GM18907 (cell line): Measurements from ENCODE around the gene AHCY.
"Not testable (repeated sequence)": the region's sequence is repeated elsewhere in the genome, so short reads cannot be mapped to it uniquely, and the experiment has no call there.

Experiments
- ATAC-seq: cut with Tn5 transposase; IDR thresholded peaks from one replicate; pipeline ENCODE4 v1.9.1; 2021; ENCODE audit warnings: mild to moderate bottlenecking, moderate library complexity; ENCODE audit not compliant: unreplicated experiment

The AHCY gene

GRCh38 chr20:34299556-34300255, 3.4 kb downstream of the AHCY start:
- no peak for ATAC-seq

DNA sequence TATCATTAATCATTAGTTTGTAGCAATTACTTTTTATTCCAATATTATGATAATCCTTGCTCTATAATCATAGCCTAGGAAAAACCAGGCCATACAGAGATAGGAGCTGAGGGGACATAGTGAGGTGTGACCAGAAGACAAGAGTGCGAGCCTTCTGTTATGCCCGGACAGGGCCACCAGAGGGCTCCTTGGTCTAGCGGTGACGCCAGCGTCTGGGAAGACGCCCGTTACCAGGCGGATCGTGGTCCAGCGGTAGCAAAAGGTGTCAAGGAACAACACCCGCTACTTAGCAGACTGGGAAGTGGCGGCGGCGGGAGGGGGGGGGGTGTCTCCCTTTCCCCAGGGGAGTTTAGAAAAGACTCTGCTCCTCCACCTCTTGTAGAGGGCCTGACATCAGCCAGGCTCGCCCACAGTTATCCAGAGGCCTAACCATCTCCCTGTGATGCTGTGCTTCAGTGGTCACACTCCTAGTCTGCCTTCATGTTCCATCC, 4.8 kb downstream of the AHCY start:
- not testable (repeated sequence) for ATAC-seq

DNA sequence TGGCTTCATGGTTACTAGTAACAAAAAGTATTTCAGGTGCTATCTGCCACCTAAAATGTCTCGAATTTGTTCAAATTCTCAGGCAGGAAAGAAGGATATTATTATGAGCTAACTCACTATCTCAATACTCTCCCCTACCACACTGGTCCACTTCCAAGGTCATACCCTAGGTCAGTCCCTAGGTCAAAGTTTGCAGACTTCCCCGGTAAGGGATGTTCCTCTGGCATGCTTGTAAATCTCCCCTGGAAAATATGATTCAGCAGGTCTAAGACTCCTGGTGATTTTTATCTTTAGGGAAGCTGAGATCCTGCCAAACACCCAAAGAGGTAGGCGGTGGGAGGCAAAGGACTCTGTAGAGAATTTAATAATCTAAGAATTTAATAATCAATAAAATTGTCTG, 6.7 kb downstream of the AHCY start:
- no peak for ATAC-seq

DNA sequence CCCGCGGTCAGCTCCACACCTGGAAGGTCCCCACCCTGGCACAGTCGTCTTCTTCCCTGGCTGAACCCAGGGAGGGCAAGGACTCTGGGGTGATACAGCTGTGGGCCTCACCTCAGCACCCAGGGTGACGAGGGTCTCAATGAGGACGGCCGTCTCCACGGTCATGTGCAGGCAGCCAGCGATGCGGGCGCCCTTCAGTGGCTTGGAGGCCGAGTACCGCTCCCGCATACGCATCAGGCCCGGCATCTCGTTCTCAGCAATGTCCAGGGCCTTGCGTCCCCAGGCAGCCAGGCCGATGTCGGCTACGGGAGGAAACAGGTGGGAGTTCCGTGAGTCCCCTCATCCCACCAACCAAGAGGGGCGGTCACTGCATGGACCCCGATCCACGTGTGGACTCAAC, 7.9 kb downstream of the AHCY start:
- ATAC-seq = no peak

DNA sequence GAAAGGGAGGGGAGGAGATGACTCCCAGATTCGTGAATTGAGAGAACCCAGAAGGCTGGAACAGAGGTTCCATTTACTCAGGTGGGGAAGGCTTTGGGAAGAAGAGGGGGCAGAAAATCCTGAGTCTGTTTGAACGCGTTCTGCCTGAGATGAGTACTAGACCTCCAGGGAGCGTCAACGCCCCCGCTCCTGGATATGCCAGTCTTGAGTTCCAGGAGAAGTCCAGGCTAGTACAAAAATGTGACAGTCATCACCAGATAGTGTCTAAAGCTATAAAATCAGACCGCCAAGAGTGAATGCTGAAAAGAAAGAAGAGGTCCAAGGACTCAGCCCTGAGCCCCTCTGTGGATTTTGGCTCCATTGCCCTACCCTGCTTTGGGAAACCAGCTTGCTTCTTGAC, 8.6 kb downstream of the AHCY start:
- no peak for ATAC-seq

- ATAC-seq = no peak
These were observed 9.6 kb downstream of the AHCY start for GRCh38 chr20:34293589-34293988.

- ATAC-seq = no peak
These were observed 10.0 kb downstream of the AHCY start for GRCh38 chr20:34293119-34293518.

GRCh38 chr20:34292496-34292895, 10.7 kb downstream of the AHCY start:
- ATAC-seq = no peak

- ATAC-seq = no peak
These were observed 12.7 kb downstream of the AHCY start for GRCh38 chr20:34290471-34290870.

DNA sequence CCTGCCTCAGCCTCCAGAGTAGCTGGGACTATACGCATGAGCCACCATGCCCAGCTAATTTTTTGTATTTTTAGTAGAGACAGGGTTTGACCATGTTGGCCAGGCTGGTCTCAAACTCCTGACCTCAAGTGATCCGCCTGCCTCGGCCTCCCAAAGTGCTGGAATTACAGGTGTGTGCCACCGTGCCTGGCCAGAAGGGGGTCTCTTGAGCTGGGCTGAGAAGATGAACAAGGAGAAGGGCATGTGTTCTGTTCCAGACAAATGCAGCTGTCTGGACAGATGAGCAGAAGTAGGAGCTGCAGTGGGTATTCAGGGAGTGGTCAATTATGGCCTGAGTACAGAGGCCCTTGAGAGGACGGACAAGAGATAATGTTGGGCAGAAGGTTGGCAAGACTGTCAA, 15.7 kb downstream of the AHCY start:
- not testable (repeated sequence) for ATAC-seq

GRCh38 chr20:34285450-34285849, 17.7 kb downstream of the AHCY start:
- ATAC-seq = no peak

DNA sequence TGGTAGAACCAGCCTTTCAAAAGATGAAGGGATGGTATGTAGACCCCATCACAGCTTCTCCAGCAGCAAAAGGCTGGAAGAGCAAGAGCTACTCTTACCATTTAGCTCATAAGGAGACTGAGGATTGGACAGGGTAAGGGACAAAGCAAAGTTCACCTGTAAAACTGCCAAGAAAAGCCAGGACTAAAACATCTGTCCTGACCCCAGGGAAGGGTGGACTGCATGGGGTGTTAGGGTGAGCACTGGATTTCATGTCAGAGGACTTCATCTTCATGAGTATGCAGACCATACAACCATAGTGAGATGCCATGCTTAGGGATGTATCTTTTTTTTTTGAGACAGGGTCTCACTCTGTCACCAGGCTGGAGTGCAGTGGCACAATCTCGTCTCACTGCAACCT, 19.3 kb downstream of the AHCY start:
- ATAC-seq = no peak

DNA sequence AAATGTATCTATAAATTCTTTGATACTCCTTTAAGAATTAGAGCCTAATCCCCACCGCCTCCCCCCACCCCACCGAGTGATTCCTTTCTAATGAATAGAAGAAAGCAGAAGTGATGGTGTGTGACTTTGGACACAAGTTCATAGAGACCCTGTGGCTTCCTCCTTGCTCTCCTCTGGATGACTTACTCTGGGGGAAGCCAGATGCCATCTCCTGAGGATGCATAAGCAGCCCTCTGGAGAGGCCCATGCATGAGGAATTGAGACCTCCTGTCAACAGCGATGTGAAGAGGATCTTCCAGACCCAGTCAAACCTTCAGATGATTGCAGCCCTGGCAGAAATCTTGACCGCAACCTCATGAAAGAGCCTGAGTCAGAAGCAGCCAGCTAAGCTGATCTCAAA, 21.1 kb downstream of the AHCY start:
- no peak for ATAC-seq

DNA sequence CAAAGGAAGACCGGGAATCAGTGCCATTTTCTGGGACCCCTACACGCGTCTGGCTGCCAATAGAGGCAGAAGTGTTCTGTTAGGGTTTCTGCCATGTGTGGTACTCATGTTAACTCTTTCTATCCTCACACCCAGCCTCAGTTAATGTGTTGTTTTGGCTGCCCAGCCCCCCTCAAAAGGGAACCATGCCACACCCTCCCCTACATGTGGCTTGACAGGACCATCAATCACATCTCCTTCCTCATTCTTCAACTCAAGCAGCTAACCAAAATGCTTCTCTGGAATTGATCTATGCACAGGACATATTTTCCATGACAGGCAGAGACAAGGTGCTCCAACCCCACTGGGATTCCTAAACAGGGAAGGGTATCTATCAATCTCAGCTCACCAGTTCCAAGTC, 22.0 kb downstream of the AHCY start:
- ATAC-seq = no peak

- no peak for ATAC-seq
These were observed 28.5 kb downstream of the AHCY start for GRCh38 chr20:34274694-34275093.

GRCh38 chr20:34271956-34272355, 31.2 kb downstream of the AHCY start:
- ATAC-seq = no peak

- ATAC-seq = no peak
These were observed 33.0 kb downstream of the AHCY start for GRCh38 chr20:34269996-34270627.

GRCh38 chr20:34268851-34269636, 34.1 kb downstream of the AHCY start:
- no peak for ATAC-seq

DNA sequence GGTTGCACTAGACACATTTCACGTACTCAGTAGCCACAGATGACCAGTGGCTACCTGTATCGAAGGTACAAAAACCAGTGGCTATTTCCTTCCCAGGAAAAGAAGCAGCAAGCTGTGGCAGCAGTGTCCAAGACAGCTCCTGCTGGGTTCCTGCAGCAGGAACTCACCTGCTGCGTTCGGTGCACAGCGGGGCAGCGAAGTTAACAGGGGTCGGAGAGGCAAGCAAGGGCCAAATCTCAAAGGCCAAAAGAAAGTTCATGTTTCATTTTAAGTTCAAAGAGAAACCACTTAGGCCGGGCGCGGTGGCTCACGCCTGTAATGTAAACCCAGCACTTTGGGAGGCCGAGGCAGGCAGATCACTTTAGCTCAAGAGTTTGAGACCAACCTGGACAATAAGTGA, 35.0 kb downstream of the AHCY start:
- no peak for ATAC-seq

DNA sequence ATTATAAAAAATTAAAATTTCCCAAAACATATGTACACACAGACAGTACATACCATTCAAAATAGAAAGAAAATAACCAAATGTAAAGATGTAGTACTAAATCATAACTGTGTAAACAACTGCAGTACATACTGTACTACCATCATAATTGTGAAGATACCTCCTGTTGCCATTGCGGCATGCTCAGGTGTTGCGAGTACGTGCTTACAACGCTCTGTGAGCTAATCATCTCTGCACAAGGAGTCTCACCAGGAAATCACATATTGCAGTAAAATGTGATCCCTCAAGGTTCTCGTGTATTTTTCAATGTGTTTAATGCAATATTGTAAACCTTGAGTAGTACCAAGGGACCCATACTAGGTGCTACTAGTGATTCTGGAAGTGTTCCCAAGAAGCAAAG, 39.0 kb downstream of the AHCY start:
- no peak for ATAC-seq

- ATAC-seq = not testable (repeated sequence)
These were observed 39.7 kb downstream of the AHCY start for GRCh38 chr20:34263468-34263867.
